ENCODE data around the gene SLC5A4.

SLC5A4 gene

DNA sequence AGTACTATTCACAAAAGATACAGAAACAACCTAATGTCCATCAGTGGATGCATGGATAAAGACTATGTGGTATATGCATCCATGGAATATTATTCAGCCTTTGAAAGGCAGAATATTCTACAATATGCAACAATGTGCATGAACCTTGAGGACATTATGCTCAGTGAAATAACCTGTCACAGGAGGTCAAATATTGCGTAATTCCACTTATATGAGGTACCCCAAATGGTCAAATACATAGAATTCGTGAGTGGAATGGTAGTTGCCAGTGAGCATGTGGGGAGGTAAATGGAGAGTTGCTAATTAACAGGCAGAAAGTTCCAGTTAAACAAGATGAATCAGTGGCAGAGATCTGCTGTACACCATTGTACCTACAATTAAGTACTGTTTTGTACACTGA, 3.6 kb upstream of the SLC5A4 start:
- Histone ChIP-seq H3K36me3 (ENCODE audit: control insufficient read depth, insufficient read depth, low read length) (no peaks in the 10 kb centered on the region), H3K4me3 (ENCODE audit: low read depth, low read length) (no peak overlapping the region), H3K9me3 (ENCODE audit: control insufficient read depth, insufficient read depth, low read length) (no peaks in the 10 kb centered on the region), H3K4me1 (ENCODE audit: control insufficient read depth, insufficient read depth, low read length) (no peaks in the 10 kb centered on the region), H3K9ac (ENCODE audit: low read depth, low read length) (no peak overlapping the region), H3K27me3 (ENCODE audit: control insufficient read depth, insufficient read depth, low read length) (no peaks in the 10 kb centered on the region)

DNA sequence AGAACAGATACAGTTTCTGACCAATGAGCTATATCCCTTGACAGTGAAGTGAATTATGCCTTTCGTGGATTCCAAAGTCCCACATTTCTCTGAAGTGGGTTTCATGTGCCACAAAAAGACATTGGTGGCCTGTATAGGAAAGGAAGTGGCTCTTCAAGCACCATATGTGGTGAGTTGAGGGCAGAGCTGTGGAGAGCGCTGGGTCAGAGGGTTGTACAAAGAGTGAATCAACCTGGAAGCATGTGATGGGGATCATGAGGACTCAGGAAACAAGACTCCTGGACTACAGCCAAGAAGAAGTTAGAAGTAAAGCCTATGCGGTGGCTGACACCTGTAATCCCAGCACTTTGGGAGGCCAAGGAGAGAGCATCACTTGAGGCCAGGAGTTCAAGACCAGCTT, 579 bp upstream of the SLC5A4 start:
- Histone ChIP-seq H3K4me3 (ENCODE audit: low read depth, low read length) (no peak overlapping the region), H3K27me3 (ENCODE audit: control insufficient read depth, insufficient read depth, low read length) (no peaks in the 10 kb centered on the region), H3K4me1 (ENCODE audit: control insufficient read depth, insufficient read depth, low read length) (no peaks in the 10 kb centered on the region), H3K36me3 (ENCODE audit: control insufficient read depth, insufficient read depth, low read length) (no peaks in the 10 kb centered on the region), H3K9ac (ENCODE audit: low read depth, low read length) (no peak overlapping the region), H3K9me3 (ENCODE audit: control insufficient read depth, insufficient read depth, low read length) (no peaks in the 10 kb centered on the region)

GRCh38 chr22:32249231-32249630, 5.9 kb downstream of the SLC5A4 start:
- no peaks in the 10 kb centered on the region for H3K27me3 ChIP-seq (ENCODE audit: control insufficient read depth, insufficient read depth, low read length)
- H3K4me1 ChIP-seq (ENCODE audit: control insufficient read depth, insufficient read depth, low read length): no peaks in the 10 kb centered on the region
- no peak overlapping the region for H3K4me3 ChIP-seq (ENCODE audit: low read depth, low read length)
- H3K9ac ChIP-seq (ENCODE audit: low read depth, low read length): no peak overlapping the region
- H3K36me3 ChIP-seq (ENCODE audit: control insufficient read depth, insufficient read depth, low read length): no peaks in the 10 kb centered on the region
- H3K9me3 ChIP-seq (ENCODE audit: control insufficient read depth, insufficient read depth, low read length): no peaks in the 10 kb centered on the region

DNA sequence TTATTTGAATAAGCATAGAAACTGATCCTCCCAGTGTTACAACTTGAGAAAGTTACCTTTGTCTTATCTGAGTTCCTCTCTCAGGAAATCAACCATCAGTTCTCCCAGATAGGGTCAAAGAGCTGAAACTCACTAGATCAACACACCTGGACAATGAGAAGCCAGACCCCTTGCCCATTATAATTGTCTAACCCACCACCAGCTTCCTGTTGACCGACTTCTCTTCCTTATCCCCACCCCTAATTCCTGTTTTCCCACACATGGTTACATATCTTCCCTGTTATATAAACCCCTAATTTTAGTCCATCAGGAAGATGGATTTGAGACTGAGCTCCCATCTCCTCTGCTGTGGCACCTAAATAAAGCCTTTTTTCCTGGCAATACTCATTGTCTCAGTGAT, 6.9 kb downstream of the SLC5A4 start:
- Histone ChIP-seq H3K27me3 (ENCODE audit: control insufficient read depth, insufficient read depth, low read length) (no peaks in the 10 kb centered on the region), H3K4me1 (ENCODE audit: control insufficient read depth, insufficient read depth, low read length) (no peaks in the 10 kb centered on the region), H3K9me3 (ENCODE audit: control insufficient read depth, insufficient read depth, low read length) (no peaks in the 10 kb centered on the region), H3K9ac (ENCODE audit: low read depth, low read length) (no peak overlapping the region), H3K4me3 (ENCODE audit: low read depth, low read length) (no peak overlapping the region), H3K36me3 (ENCODE audit: control insufficient read depth, insufficient read depth, low read length) (no peaks in the 10 kb centered on the region)

GRCh38 chr22:32246166-32246565, 9.0 kb downstream of the SLC5A4 start:
- no peak overlapping the region for H3K4me3 ChIP-seq (ENCODE audit: low read depth, low read length)

GRCh38 chr22:32245042-32245441, 10.1 kb downstream of the SLC5A4 start:
- no peaks in the 10 kb centered on the region for H3K4me1 ChIP-seq (ENCODE audit: control insufficient read depth, insufficient read depth, low read length)
- H3K9me3 ChIP-seq (ENCODE audit: control insufficient read depth, insufficient read depth, low read length): no peaks in the 10 kb centered on the region
- no peaks in the 10 kb centered on the region for H3K36me3 ChIP-seq (ENCODE audit: control insufficient read depth, insufficient read depth, low read length)
- H3K9ac ChIP-seq (ENCODE audit: low read depth, low read length): no peak overlapping the region
- no peak overlapping the region for H3K4me3 ChIP-seq (ENCODE audit: low read depth, low read length)
- H3K27me3 ChIP-seq (ENCODE audit: control insufficient read depth, insufficient read depth, low read length): no peaks in the 10 kb centered on the region

More at GRCh38 chr22:32246166-32246565, 9.0 kb downstream of the SLC5A4 start:
- H3K4me1 ChIP-seq (ENCODE audit: control insufficient read depth, insufficient read depth, low read length): no peaks in the 10 kb centered on the region
- no peaks in the 10 kb centered on the region for H3K9me3 ChIP-seq (ENCODE audit: control insufficient read depth, insufficient read depth, low read length)
- no peaks in the 10 kb centered on the region for H3K27me3 ChIP-seq (ENCODE audit: control insufficient read depth, insufficient read depth, low read length)
- no peaks in the 10 kb centered on the region for H3K36me3 ChIP-seq (ENCODE audit: control insufficient read depth, insufficient read depth, low read length)
- no peak overlapping the region for H3K9ac ChIP-seq (ENCODE audit: low read depth, low read length)

DNA sequence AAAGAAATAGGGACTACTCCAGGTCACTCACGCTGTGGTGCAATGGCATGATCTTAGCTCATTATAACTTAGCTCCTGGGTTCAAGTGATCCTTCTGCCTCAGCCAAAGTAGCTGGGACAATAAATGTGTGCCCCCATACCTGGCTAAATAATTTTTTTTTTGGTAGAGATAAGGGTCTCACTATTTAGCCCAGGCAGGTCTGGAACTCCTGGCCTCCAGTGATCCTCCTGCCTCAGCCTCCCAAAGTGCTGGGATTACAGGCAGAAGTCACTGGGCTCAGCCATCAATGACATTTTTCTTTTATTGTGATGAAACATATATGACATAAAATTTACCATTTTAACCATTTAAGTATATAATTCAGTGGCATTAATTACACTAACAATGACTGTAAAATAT, 10.6 kb downstream of the SLC5A4 start:
- no peaks in the 10 kb centered on the region for H3K36me3 ChIP-seq (ENCODE audit: control insufficient read depth, insufficient read depth, low read length)
- H3K4me1 ChIP-seq (ENCODE audit: control insufficient read depth, insufficient read depth, low read length): no peaks in the 10 kb centered on the region
- no peak overlapping the region for H3K9ac ChIP-seq (ENCODE audit: low read depth, low read length)
- H3K4me3 ChIP-seq (ENCODE audit: low read depth, low read length): no peak overlapping the region
- no peaks in the 10 kb centered on the region for H3K27me3 ChIP-seq (ENCODE audit: control insufficient read depth, insufficient read depth, low read length)
- H3K9me3 ChIP-seq (ENCODE audit: control insufficient read depth, insufficient read depth, low read length): no peaks in the 10 kb centered on the region

DNA sequence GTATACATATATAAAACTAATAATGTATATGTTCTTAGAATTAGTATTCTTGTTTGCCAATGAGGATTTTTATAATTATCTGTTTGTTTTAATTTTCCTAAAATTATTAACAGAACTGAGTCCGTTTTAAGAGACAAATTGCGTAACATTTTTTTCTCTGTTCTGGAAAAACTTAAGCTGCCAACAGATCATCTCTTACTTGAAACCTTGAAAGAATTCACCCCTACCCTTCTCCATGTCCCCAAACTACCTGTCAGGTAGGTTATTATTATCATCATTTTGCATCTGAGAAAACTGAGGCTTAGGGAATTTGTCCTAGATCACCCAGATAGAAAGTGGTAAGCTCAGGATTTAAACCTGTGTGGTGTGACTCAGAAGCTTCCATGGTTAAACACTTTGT, 14.7 kb downstream of the SLC5A4 start:
- Histone ChIP-seq H3K36me3 (ENCODE audit: control insufficient read depth, insufficient read depth, low read length) (no peaks in the 10 kb centered on the region), H3K4me3 (ENCODE audit: low read depth, low read length) (no peak overlapping the region), H3K9me3 (ENCODE audit: control insufficient read depth, insufficient read depth, low read length) (no peaks in the 10 kb centered on the region), H3K4me1 (ENCODE audit: control insufficient read depth, insufficient read depth, low read length) (no peaks in the 10 kb centered on the region), H3K27me3 (ENCODE audit: control insufficient read depth, insufficient read depth, low read length) (no peaks in the 10 kb centered on the region), H3K9ac (ENCODE audit: low read depth, low read length) (no peak overlapping the region)

DNA sequence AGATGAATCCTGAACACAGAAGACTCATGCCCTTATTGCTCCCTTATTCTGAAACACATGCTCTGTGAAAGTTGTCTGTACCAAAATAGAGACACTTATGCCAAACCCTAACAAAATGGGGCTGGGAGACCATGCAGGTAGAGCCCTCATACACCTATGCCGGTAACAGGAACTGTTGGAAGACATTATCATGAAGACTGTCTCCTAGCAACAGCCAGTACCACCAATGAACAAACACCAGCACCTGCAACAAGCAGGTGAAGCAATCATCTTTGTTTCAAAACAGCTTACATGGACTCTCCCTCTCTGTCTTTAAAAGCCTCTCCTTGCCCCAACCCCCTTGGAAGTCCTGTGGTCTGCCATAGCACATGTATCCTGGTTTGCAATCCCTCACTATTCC, 17.2 kb downstream of the SLC5A4 start:
- Histone ChIP-seq H3K27me3 (ENCODE audit: control insufficient read depth, insufficient read depth, low read length) (no peaks in the 10 kb centered on the region), H3K36me3 (ENCODE audit: control insufficient read depth, insufficient read depth, low read length) (no peaks in the 10 kb centered on the region), H3K4me3 (ENCODE audit: low read depth, low read length) (no peak overlapping the region), H3K9me3 (ENCODE audit: control insufficient read depth, insufficient read depth, low read length) (no peaks in the 10 kb centered on the region), H3K4me1 (ENCODE audit: control insufficient read depth, insufficient read depth, low read length) (no peaks in the 10 kb centered on the region), H3K9ac (ENCODE audit: low read depth, low read length) (no peak overlapping the region)

DNA sequence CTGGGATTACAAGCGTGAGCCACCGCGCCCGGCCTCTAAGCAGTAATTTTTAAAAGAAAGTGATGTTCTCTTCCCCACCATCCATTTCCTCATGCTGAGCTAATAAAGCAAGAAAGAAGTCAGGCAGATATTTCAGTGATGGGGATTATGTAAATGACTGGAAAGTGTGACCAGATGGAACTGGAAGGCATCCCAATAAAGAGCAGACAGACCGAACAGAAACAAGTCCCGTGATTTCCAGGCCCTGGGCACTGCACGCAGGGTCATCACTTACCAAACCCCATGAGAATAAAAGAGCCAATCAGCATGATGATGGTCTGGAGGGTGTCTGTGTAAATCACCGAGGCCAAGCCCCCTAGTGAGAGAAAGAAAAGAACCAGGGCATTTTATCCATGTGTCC, 18.2 kb downstream of the SLC5A4 start:
- Histone ChIP-seq H3K9me3 (ENCODE audit: control insufficient read depth, insufficient read depth, low read length) (no peaks in the 10 kb centered on the region), H3K9ac (ENCODE audit: low read depth, low read length) (no peak overlapping the region), H3K36me3 (ENCODE audit: control insufficient read depth, insufficient read depth, low read length) (no peaks in the 10 kb centered on the region), H3K27me3 (ENCODE audit: control insufficient read depth, insufficient read depth, low read length) (no peaks in the 10 kb centered on the region), H3K4me3 (ENCODE audit: low read depth, low read length) (no peak overlapping the region), H3K4me1 (ENCODE audit: control insufficient read depth, insufficient read depth, low read length) (no peaks in the 10 kb centered on the region)

DNA sequence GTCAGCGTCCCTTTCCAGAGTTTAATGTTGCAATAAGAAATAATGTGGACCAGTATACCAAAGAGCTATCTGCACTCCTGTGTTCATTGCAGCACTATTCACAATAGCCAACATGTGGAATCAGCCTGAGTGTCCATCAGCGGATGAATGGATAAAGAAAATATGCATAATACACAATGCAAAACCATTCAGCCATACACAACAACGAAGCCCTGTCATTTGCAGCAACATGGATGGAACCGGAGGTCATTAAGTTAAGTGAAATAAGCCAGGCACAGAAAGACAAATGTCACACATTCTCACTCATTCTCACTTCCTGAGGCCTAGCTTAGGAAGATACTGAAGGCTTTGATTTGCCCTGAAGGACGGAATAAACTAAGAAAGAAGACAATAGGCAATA, 22.1 kb downstream of the SLC5A4 start:
- H3K27me3 ChIP-seq (ENCODE audit: control insufficient read depth, insufficient read depth, low read length): no peaks in the 10 kb centered on the region
- H3K9me3 ChIP-seq (ENCODE audit: control insufficient read depth, insufficient read depth, low read length): no peaks in the 10 kb centered on the region
- no peaks in the 10 kb centered on the region for H3K4me1 ChIP-seq (ENCODE audit: control insufficient read depth, insufficient read depth, low read length)
- H3K4me3 ChIP-seq (ENCODE audit: low read depth, low read length): no peak overlapping the region
- no peaks in the 10 kb centered on the region for H3K36me3 ChIP-seq (ENCODE audit: control insufficient read depth, insufficient read depth, low read length)
- no peak overlapping the region for H3K9ac ChIP-seq (ENCODE audit: low read depth, low read length)

- Histone ChIP-seq H3K4me1 (ENCODE audit: control insufficient read depth, insufficient read depth, low read length) (no peaks in the 10 kb centered on the region), H3K4me3 (ENCODE audit: low read depth, low read length) (no peak overlapping the region), H3K27me3 (ENCODE audit: control insufficient read depth, insufficient read depth, low read length) (no peaks in the 10 kb centered on the region)
Observed at GRCh38 chr22:32232191-32232830, 22.8 kb downstream of the SLC5A4 start.

More at GRCh38 chr22:32232191-32232830, 22.8 kb downstream of the SLC5A4 start:
- Histone ChIP-seq H3K9me3 (ENCODE audit: control insufficient read depth, insufficient read depth, low read length) (no peaks in the 10 kb centered on the region), H3K9ac (ENCODE audit: low read depth, low read length) (no peak overlapping the region), H3K36me3 (ENCODE audit: control insufficient read depth, insufficient read depth, low read length) (no peaks in the 10 kb centered on the region)
